ENCODE measurements around the gene EXOSC6.

Gene EXOSC6

DNA sequence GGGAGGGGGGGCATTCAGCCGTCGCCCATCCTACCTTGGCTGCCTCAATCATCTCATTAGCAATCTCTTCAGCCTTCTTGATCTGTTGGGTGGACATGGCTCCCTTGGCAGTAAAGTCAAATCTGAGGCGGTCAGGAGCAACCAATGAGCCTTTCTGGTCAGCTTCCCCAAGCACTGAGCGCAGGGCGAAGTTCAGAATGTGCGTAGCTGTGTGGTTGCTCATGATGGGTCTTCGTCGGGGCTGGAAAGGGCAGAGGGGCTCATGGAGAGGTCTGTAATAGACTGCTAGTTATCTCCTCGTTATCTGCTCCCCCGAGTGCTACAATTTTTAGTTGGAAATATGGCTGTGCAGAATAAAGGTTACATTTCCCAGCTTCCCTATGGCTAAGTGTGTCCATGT is 7.2 kb upstream of the EXOSC6 start:
- no peak overlapping the region for H4K8ac ChIP-seq (ENCODE audit: low read depth, low read length)
- H2BK5ac ChIP-seq (ENCODE audit: low read depth, low read length, poor library complexity), result no peak overlapping the region
- H3K79me1 ChIP-seq (ENCODE audit: low read length), result no peaks in the 10 kb centered on the region
- H3K4me3 ChIP-seq (ENCODE audit: low read depth, low read length), result no peak overlapping the region
- H2BK120ac ChIP-seq (ENCODE audit: insufficient read depth, low read length, poor library complexity), result no peak overlapping the region
- peaks cover 75 to 84% of the 10 kb centered on the region in 2 experiments for H3K36me3 ChIP-seq (ENCODE audit: control insufficient read depth in 1 of 2, insufficient read depth in 2 of 2, low read length in 2 of 2)
- no peak overlapping the region for H3K23ac ChIP-seq (ENCODE audit: low read length)
- no peaks in the 10 kb centered on the region for H3K27me3 ChIP-seq (ENCODE audit: insufficient read depth, low read length)
- no peak for DNase-seq
- H3K9ac ChIP-seq (ENCODE audit: low read length), result no peak overlapping the region
- H3K4me2 ChIP-seq (ENCODE audit: low read length), result no peak overlapping the region
- H2AFZ ChIP-seq (ENCODE audit: insufficient read depth, low read length, poor library complexity), result no peak overlapping the region
- H3K4me1 ChIP-seq (ENCODE audit: control insufficient read depth in 1 of 2, insufficient read depth in 2 of 2, low read length in 2 of 2), result no peaks in the 10 kb centered on the region
- H3K18ac ChIP-seq (ENCODE audit: low read length), result no peak overlapping the region
- H4K91ac ChIP-seq (ENCODE audit: low read depth, low read length), result no peak overlapping the region
- H2BK12ac ChIP-seq (ENCODE audit: low read length), result no peak overlapping the region
- no peak overlapping the region for H3K27ac ChIP-seq (ENCODE audit: low read depth, low read length)
- H3K4ac ChIP-seq (ENCODE audit: low read depth, low read length), result no peak overlapping the region
- no peak overlapping the region for H4K12ac ChIP-seq (ENCODE audit: low read depth, low read length)
- no CpG with 5 or more reads among the region's 10 CpGs for WGBS (ENCODE audit: extremely low coverage, insufficient coverage, insufficient read length)
- H2AK5ac ChIP-seq (ENCODE audit: low read length), result no peak overlapping the region
- H3K9me3 ChIP-seq (ENCODE audit: insufficient read depth, low read depth, low read length), result peaks cover 3% of the 10 kb centered on the region
- no peaks in the 10 kb centered on the region for H3K79me2 ChIP-seq (ENCODE audit: control insufficient read depth, insufficient read depth, low read length, poor library complexity)
- no peak overlapping the region for H3K14ac ChIP-seq (ENCODE audit: low read length)

DNA sequence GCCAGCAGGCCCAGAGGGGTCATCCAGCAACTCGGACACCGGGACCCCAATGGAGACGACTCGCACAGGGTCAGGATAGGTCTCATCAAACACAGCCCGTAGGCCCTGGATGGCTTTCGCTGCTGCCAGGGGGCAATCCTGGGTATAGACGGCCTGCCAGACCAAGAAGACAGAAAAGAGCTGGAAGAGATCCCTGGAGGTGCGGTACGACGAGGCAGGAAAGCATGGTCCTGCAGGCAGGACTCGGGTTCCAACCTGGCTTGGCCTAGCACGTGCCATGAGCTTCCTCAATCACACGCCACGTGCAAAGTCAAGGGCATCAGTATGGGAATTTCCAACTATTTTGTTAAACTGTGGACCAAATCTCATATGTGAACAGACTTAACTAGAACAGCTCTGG is 6.3 kb upstream of the EXOSC6 start:
- H3K9me3 ChIP-seq (ENCODE audit: insufficient read depth, low read depth, low read length), result peaks cover 3% of the 10 kb centered on the region
- H2BK5ac ChIP-seq (ENCODE audit: low read depth, low read length, poor library complexity), result no peak overlapping the region
- no peak overlapping the region for H2BK12ac ChIP-seq (ENCODE audit: low read length)
- H3K18ac ChIP-seq (ENCODE audit: low read length), result no peak overlapping the region
- no peaks in the 10 kb centered on the region for H3K27me3 ChIP-seq (ENCODE audit: insufficient read depth, low read length)
- H3K79me2 ChIP-seq (ENCODE audit: control insufficient read depth, insufficient read depth, low read length, poor library complexity), result no peaks in the 10 kb centered on the region
- WGBS (ENCODE audit: extremely low coverage, insufficient coverage, insufficient read length), result no CpG with 5 or more reads among the region's 14 CpGs
- H2AK5ac ChIP-seq (ENCODE audit: low read length), result no peak overlapping the region
- H3K14ac ChIP-seq (ENCODE audit: low read length), result no peak overlapping the region
- no peak overlapping the region for H3K4me3 ChIP-seq (ENCODE audit: low read depth, low read length)
- H3K23ac ChIP-seq (ENCODE audit: low read length), result no peak overlapping the region
- peaks cover 75 to 84% of the 10 kb centered on the region in 2 experiments for H3K36me3 ChIP-seq (ENCODE audit: control insufficient read depth in 1 of 2, insufficient read depth in 2 of 2, low read length in 2 of 2)
- H4K12ac ChIP-seq (ENCODE audit: low read depth, low read length), result no peak overlapping the region
- no peak overlapping the region for H2AFZ ChIP-seq (ENCODE audit: insufficient read depth, low read length, poor library complexity)
- no peak overlapping the region for H3K27ac ChIP-seq (ENCODE audit: low read depth, low read length)
- no peak overlapping the region for H4K8ac ChIP-seq (ENCODE audit: low read depth, low read length)
- DNase-seq, result no peak
- H3K4ac ChIP-seq (ENCODE audit: low read depth, low read length), result no peak overlapping the region
- no peak overlapping the region for H3K4me2 ChIP-seq (ENCODE audit: low read length)
- H3K4me1 ChIP-seq (ENCODE audit: control insufficient read depth in 1 of 2, insufficient read depth in 2 of 2, low read length in 2 of 2), result no peaks in the 10 kb centered on the region
- H2BK120ac ChIP-seq (ENCODE audit: insufficient read depth, low read length, poor library complexity), result no peak overlapping the region
- H3K79me1 ChIP-seq (ENCODE audit: low read length), result no peaks in the 10 kb centered on the region
- H4K91ac ChIP-seq (ENCODE audit: low read depth, low read length), result no peak overlapping the region
- no peak overlapping the region for H3K9ac ChIP-seq (ENCODE audit: low read length)

DNA sequence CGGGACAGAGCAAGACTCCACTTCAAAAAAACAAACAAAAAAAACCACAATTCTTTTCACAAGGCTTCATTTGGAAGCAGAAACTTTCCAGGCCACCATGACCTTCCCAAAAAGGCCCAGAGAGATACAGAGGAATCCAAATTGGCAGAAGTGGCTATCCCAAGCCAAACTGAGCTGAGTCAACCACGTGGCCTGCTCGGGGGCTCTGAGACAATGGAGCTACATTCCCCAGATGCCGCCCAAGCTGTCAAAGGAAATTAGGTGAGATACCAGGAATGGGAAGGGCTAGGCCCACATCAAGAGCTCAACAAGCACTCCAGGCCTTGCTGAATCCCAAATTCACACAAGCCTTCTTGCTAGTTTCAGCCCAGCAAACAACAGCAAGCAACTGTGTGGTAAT is 5.7 kb upstream of the EXOSC6 start:
- no peak overlapping the region for H3K18ac ChIP-seq (ENCODE audit: low read length)
- H3K79me1 ChIP-seq (ENCODE audit: low read length), result no peaks in the 10 kb centered on the region
- no peak overlapping the region for H3K9ac ChIP-seq (ENCODE audit: low read length)
- no peak overlapping the region for H2BK120ac ChIP-seq (ENCODE audit: insufficient read depth, low read length, poor library complexity)
- no peak overlapping the region for H4K91ac ChIP-seq (ENCODE audit: low read depth, low read length)
- no CpG with 5 or more reads among the region's 4 CpGs for WGBS (ENCODE audit: extremely low coverage, insufficient coverage, insufficient read length)
- H3K4me1 ChIP-seq (ENCODE audit: control insufficient read depth in 1 of 2, insufficient read depth in 2 of 2, low read length in 2 of 2), result no peaks in the 10 kb centered on the region
- no peak overlapping the region for H3K27ac ChIP-seq (ENCODE audit: low read depth, low read length)
- H3K9me3 ChIP-seq (ENCODE audit: insufficient read depth, low read depth, low read length), result peaks cover 3% of the 10 kb centered on the region
- H2AFZ ChIP-seq (ENCODE audit: insufficient read depth, low read length, poor library complexity), result no peak overlapping the region
- peak overlapping the region; percentile 29 for H4K12ac ChIP-seq (ENCODE audit: low read depth, low read length)
- no peaks in the 10 kb centered on the region for H3K79me2 ChIP-seq (ENCODE audit: control insufficient read depth, insufficient read depth, low read length, poor library complexity)
- H3K4me3 ChIP-seq (ENCODE audit: low read depth, low read length), result no peak overlapping the region
- no peak overlapping the region for H3K23ac ChIP-seq (ENCODE audit: low read length)
- H3K14ac ChIP-seq (ENCODE audit: low read length), result no peak overlapping the region
- H4K8ac ChIP-seq (ENCODE audit: low read depth, low read length), result no peak overlapping the region
- H2AK5ac ChIP-seq (ENCODE audit: low read length), result no peak overlapping the region
- H2BK5ac ChIP-seq (ENCODE audit: low read depth, low read length, poor library complexity), result no peak overlapping the region
- no peak overlapping the region for H3K4me2 ChIP-seq (ENCODE audit: low read length)
- peaks cover 78 to 85% of the 10 kb centered on the region in 2 experiments for H3K36me3 ChIP-seq (ENCODE audit: control insufficient read depth in 1 of 2, insufficient read depth in 2 of 2, low read length in 2 of 2)
- no peak overlapping the region for H3K4ac ChIP-seq (ENCODE audit: low read depth, low read length)
- no peaks in the 10 kb centered on the region for H3K27me3 ChIP-seq (ENCODE audit: insufficient read depth, low read length)
- no peak for DNase-seq
- no peak overlapping the region for H2BK12ac ChIP-seq (ENCODE audit: low read length)

DNA sequence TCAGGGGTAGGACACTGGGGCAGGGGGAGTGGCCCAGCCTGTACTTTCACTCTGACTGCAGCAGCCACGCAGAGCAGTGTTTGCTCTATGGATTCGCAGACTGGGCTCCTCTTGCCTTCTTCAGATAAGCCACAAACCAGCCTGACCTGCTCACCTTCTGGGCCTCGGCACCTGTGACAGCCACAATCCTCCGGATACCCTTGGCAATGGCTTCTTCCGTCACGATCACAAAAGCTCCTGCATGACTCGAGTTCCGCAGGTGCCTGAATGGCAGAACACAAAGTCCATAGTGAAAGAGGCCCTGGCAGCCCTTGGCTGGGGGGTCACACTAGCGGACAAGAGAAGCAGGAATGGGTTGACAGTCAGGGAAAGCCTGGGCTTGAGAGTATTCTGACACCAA is 3.8 kb upstream of the EXOSC6 start:
- no peak overlapping the region for H3K27ac ChIP-seq (ENCODE audit: low read depth, low read length)
- H3K9me3 ChIP-seq (ENCODE audit: insufficient read depth, low read depth, low read length), result peaks cover 2% of the 10 kb centered on the region
- no peak overlapping the region for H2BK120ac ChIP-seq (ENCODE audit: insufficient read depth, low read length, poor library complexity)
- no peaks in the 10 kb centered on the region for H3K4me1 ChIP-seq (ENCODE audit: control insufficient read depth in 1 of 2, insufficient read depth in 2 of 2, low read length in 2 of 2)
- H2BK12ac ChIP-seq (ENCODE audit: low read length), result no peak overlapping the region
- no peaks in the 10 kb centered on the region for H3K27me3 ChIP-seq (ENCODE audit: insufficient read depth, low read length)
- no peak overlapping the region for H3K18ac ChIP-seq (ENCODE audit: low read length)
- no peak overlapping the region for H4K8ac ChIP-seq (ENCODE audit: low read depth, low read length)
- peaks cover 71 to 74% of the 10 kb centered on the region in 2 experiments for H3K36me3 ChIP-seq (ENCODE audit: control insufficient read depth in 1 of 2, insufficient read depth in 2 of 2, low read length in 2 of 2)
- H2AFZ ChIP-seq (ENCODE audit: insufficient read depth, low read length, poor library complexity), result no peak overlapping the region
- no peak for DNase-seq
- WGBS (ENCODE audit: extremely low coverage, insufficient coverage, insufficient read length), result no CpG with 5 or more reads among the region's 9 CpGs
- no peak overlapping the region for H2AK5ac ChIP-seq (ENCODE audit: low read length)
- H3K4me2 ChIP-seq (ENCODE audit: low read length), result no peak overlapping the region
- H3K79me2 ChIP-seq (ENCODE audit: control insufficient read depth, insufficient read depth, low read length, poor library complexity), result peaks cover 8% of the 10 kb centered on the region
- no peak overlapping the region for H3K14ac ChIP-seq (ENCODE audit: low read length)
- H2BK5ac ChIP-seq (ENCODE audit: low read depth, low read length, poor library complexity), result no peak overlapping the region
- no peak overlapping the region for H3K9ac ChIP-seq (ENCODE audit: low read length)
- no peak overlapping the region for H3K23ac ChIP-seq (ENCODE audit: low read length)
- no peak overlapping the region for H3K4ac ChIP-seq (ENCODE audit: low read depth, low read length)
- H3K4me3 ChIP-seq (ENCODE audit: low read depth, low read length), result peak overlapping the region; percentile 25
- no peak overlapping the region for H4K91ac ChIP-seq (ENCODE audit: low read depth, low read length)
- no peak overlapping the region for H4K12ac ChIP-seq (ENCODE audit: low read depth, low read length)
- H3K79me1 ChIP-seq (ENCODE audit: low read length), result peaks cover 7% of the 10 kb centered on the region

Measured in trophoblast cell (in vitro differentiated cells and primary cell).